HepG2 (cell line): ENCODE results near the gene MUL1. TPM values are rescaled to one million over a fixed set of nuclear protein-coding genes. Genes with fewer than 3 reads are reported as not detected.

Experiments
- DNMT1 ChIP-seq: sonication (generic); formaldehyde crosslinking; IDR thresholded peaks from 2 replicates; pipeline ENCODE4 v1.5.1; 2020; ENCODE audit warnings: mild to moderate bottlenecking, missing genetic modification reagents
- DRAP1 ChIP-seq: IDR thresholded peaks from 2 replicates; pipeline ENCODE4 v1.6.1; 2016; ENCODE audit warnings: missing genetic modification reagents, missing compliant biosample characterization
- JARID2 ChIP-seq: sonication (generic); formaldehyde crosslinking; IDR thresholded peaks from 2 replicates; pipeline ENCODE4 v1.8.1; 2023; ENCODE audit warnings: missing genetic modification reagents, inconsistent platforms; ENCODE audit not compliant: insufficient replicate concordance
- JUN ChIP-seq: sonication (generic); formaldehyde crosslinking; IDR thresholded peaks from 2 replicates; pipeline ENCODE4 v1.4.0; 2020; ENCODE audit warnings: mild to moderate bottlenecking, missing genetic modification reagents
- SOX13 ChIP-seq, 3 experiments: fragments of 450-650 bp in 1 of 3; sonication (generic) in 1 of 3; formaldehyde crosslinking in 1 of 3; IDR thresholded peaks in 2 of 3; conservative IDR thresholded peaks in 1 of 3; 2 replicates each; pipeline versions ENCODE4 v1.5.0 to v1.6.1; 2016 to 2020; ENCODE audit warnings: antibody characterized with exemption in 1 of 3, mild to moderate bottlenecking in 1 of 3, missing compliant biosample characterization in 1 of 3, missing genetic modification reagents in 1 of 3, moderate library complexity in 1 of 3
- TP53 ChIP-seq: sonication (generic); formaldehyde crosslinking; conservative IDR thresholded peaks from 2 replicates; pipeline ENCODE4 v1.4.0; 2020; ENCODE audit warnings: missing genetic modification reagents
- ZBTB39 ChIP-seq: sonication (generic); formaldehyde crosslinking; IDR thresholded peaks from 2 replicates; pipeline ENCODE4 v1.5.0; 2020; ENCODE audit warnings: missing genetic modification reagents
- ZBTB42 ChIP-seq: sonication (generic); formaldehyde crosslinking; IDR thresholded peaks from 2 replicates; pipeline ENCODE4 v1.5.0; 2020; ENCODE audit warnings: mild to moderate bottlenecking, missing genetic modification reagents
- ZBTB43 ChIP-seq: sonication (generic); formaldehyde crosslinking; conservative IDR thresholded peaks from 2 replicates; pipeline ENCODE4 v1.4.0; 2020; ENCODE audit warnings: missing genetic modification reagents
- ZNF512B ChIP-seq: sonication (generic); formaldehyde crosslinking; IDR thresholded peaks from 2 replicates; pipeline ENCODE4 v1.5.1; 2020; ENCODE audit warnings: missing genetic modification reagents, mild to moderate bottlenecking, borderline replicate concordance
- ZNF687 ChIP-seq: sonication (generic); formaldehyde crosslinking; IDR thresholded peaks from 2 replicates; pipeline ENCODE4 v1.5.1; 2020; ENCODE audit warnings: mild to moderate bottlenecking, missing genetic modification reagents, moderate library complexity
- polyA plus RNA-seq, 8 experiments: library from polyadenylated mRNA; depleted of rRNA in 3 of 8; stranded (reverse) in 7 of 8; unstranded in 1 of 8; fragments of >200 nt; fragmentation: Illumina TruSeq in 4 of 8; extraction: Trizol in 4 of 8; gene quantifications; 2 replicates each; pipeline versions ENCODE4 v1.2.1 to v1.2.3, GENCODE V29; 2011 to 2016; ENCODE audit warnings: low read depth in 4 of 8, missing spikeins in 1 of 8, mixed read lengths in 1 of 8; ENCODE audit not compliant: insufficient read depth in 1 of 8
- total RNA-seq, 5 experiments: library from RNA; depleted of rRNA; stranded (reverse); fragments of >200 nt; fragmentation: Illumina TruSeq; extraction: Trizol; gene quantifications; 2 replicates each; pipeline ENCODE4 v1.2.3, GENCODE V29; 2016; ENCODE audit warnings: low read depth in 1 of 5

MUL1 gene
- total and polyA plus RNA-seq, 2 of the 13 experiments (the other 11 are each of a cell fraction or from before 2014, with no cell fraction given), result 21.5 to 26.5 TPM

- TF ChIP-seq DNMT1 (CRISPR knock-in tag), result no peak
- no peak for TF ChIP-seq ZBTB42 (CRISPR knock-in tag)
- no peak for TF ChIP-seq ZBTB39
- no peak for TF ChIP-seq ZBTB43 (CRISPR knock-in tag)
- TF ChIP-seq SOX13 (IDR thresholded peaks at IDR 0.05), result no peak
- 0 out of 4 replicates have a peak, but pooled peaks of 1 of the 2 experiments have one; percentile 2 for TF ChIP-seq SOX13 (CRISPR knock-in tag; conservative IDR thresholded peaks at IDR 0.05 in 1 of 2, IDR thresholded peaks at IDR 0.05 in 1 of 2)
- peak; percentile 30 for TF ChIP-seq JARID2 (CRISPR knock-in tag)
- TF ChIP-seq TP53 (CRISPR knock-in tag), result no peak
- TF ChIP-seq ZNF687 (CRISPR knock-in tag), result peak; percentile 69
- TF ChIP-seq JUN (CRISPR knock-in tag), result no peak
- no peak for TF ChIP-seq ZNF512B (CRISPR knock-in tag)
- TF ChIP-seq DRAP1 (CRISPR knock-in tag), result peak; percentile 91
These were observed 44.2 kb upstream of the MUL1 start, which contains the start of gene FAM43B (continued) for GRCh38 chr1:20551945-20552727.
